OCI-LY1 (cell line): Measurements from ENCODE around the gene NOX1.

ENCODE experiments used
- H2AFZ ChIP-seq: fragments of 200-600 bp; sonication (generic), shearing (Covaris generic); 2 replicates; pipeline ENCODE4 v1.6.0; 2014; ENCODE audit warnings: antibody characterized with exemption, mild to moderate bottlenecking, low read length
- H3F3A ChIP-seq: fragments of 200-600 bp; sonication (generic), shearing (Covaris generic); 2 replicates; pipeline ENCODE4 v1.6.0; 2014; ENCODE audit warnings: mild to moderate bottlenecking, antibody characterized with exemption, low read length, moderate library complexity; ENCODE audit not compliant: insufficient read depth
- H3K27ac ChIP-seq: fragments of 200-600 bp; sonication (generic); 2 replicates; pipeline ENCODE4 v1.5.1; 2014; ENCODE audit warnings: low read length, mixed run types, mild to moderate bottlenecking, low read depth; ENCODE audit not compliant: poor library complexity, severe bottlenecking
- H3K27me3 ChIP-seq: fragments of 200-600 bp; sonication (generic); 2 replicates; pipeline ENCODE4 v1.6.0; 2014; ENCODE audit warnings: antibody characterized with exemption, mild to moderate bottlenecking, low read length, moderate library complexity; ENCODE audit not compliant: insufficient read depth
- H3K36me3 ChIP-seq: fragments of 200-600 bp; sonication (generic); 2 replicates; pipeline ENCODE4 v1.6.1; 2014; ENCODE audit warnings: mild to moderate bottlenecking, antibody characterized with exemption, low read length, moderate library complexity, mixed read lengths; ENCODE audit not compliant: insufficient read depth
- H3K4me1 ChIP-seq: fragments of 200-600 bp; sonication (generic); 2 replicates; pipeline ENCODE4 v1.5.1; 2014; ENCODE audit warnings: mild to moderate bottlenecking, low read length, moderate library complexity; ENCODE audit not compliant: insufficient read depth, severe bottlenecking
- H3K4me2 ChIP-seq: fragments of 200-600 bp; sonication (generic), shearing (Covaris generic); 2 replicates; pipeline ENCODE4 v1.6.1; 2014; ENCODE audit warnings: low read length
- H3K4me3 ChIP-seq: fragments of 200-600 bp; sonication (generic); 2 replicates; pipeline ENCODE4 v1.5.1; 2014; ENCODE audit warnings: low read length, low read depth, mild to moderate bottlenecking, mixed read lengths; ENCODE audit not compliant: poor library complexity, severe bottlenecking
- H3K79me2 ChIP-seq: fragments of 200-600 bp; shearing (Covaris generic); 2 replicates; pipeline ENCODE4 v1.6.1; 2016; ENCODE audit warnings: mixed run types, low read length, mixed read lengths; ENCODE audit not compliant: insufficient read depth
- H3K9ac ChIP-seq: fragments of 200-600 bp; sonication (generic), shearing (Covaris generic); 2 replicates; pipeline ENCODE4 v1.6.1; 2014; ENCODE audit warnings: mild to moderate bottlenecking, low read length, mixed read lengths
- H3K9me2 ChIP-seq: fragments of 200-600 bp; sonication (generic), shearing (Covaris generic); 2 replicates; pipeline ENCODE4 v1.6.1; 2014; ENCODE audit warnings: low read depth, mild to moderate bottlenecking, low read length, mixed read lengths
- H3K9me3 ChIP-seq: fragments of 200-600 bp; shearing (Covaris generic); 2 replicates; pipeline ENCODE4 v1.6.1; 2014; ENCODE audit warnings: low read length, mixed read lengths
- H4K20me1 ChIP-seq: fragments of 200-600 bp; sonication (generic), shearing (Covaris generic); 2 replicates; pipeline ENCODE4 v1.6.0; 2016; ENCODE audit warnings: mild to moderate bottlenecking, low read length; ENCODE audit not compliant: insufficient read depth
- CTCF ChIP-seq: fragments of 200-600 bp; sonication (generic), shearing (Covaris generic); IDR thresholded peaks from 2 replicates; pipeline ENCODE4 v1.5.1; 2017; ENCODE audit warnings: mild to moderate bottlenecking, antibody characterized with exemption, low read length, moderate library complexity, mixed read lengths
- EZH2 ChIP-seq: fragments of 200-600 bp; sonication (generic), shearing (Covaris generic); IDR thresholded peaks from 2 replicates; pipeline ENCODE4 v1.8.0; 2017; ENCODE audit warnings: borderline replicate concordance, mixed run types, mild to moderate bottlenecking, antibody characterized with exemption, low read length, moderate library complexity, mixed read lengths

The NOX1 gene

GRCh38 chrX:100850317-100850716 is 23.8 kb downstream of the NOX1 start:
- TF ChIP-seq CTCF (no peak), EZH2 (no peak)
- H3K9me2 ChIP-seq, result no peaks in the 10 kb centered on the region
- H3K4me3 ChIP-seq, result no peak overlapping the region
- no peaks in the 10 kb centered on the region for H3K79me2 ChIP-seq
- H3F3A ChIP-seq, result no peaks in the 10 kb centered on the region
- no peak overlapping the region for H3K9ac ChIP-seq
- no peaks in the 10 kb centered on the region for H4K20me1 ChIP-seq
- no peak overlapping the region for H2AFZ ChIP-seq
- H3K9me3 ChIP-seq, result no peaks in the 10 kb centered on the region
- no peak overlapping the region for H3K4me2 ChIP-seq
- no peak overlapping the region for H3K27ac ChIP-seq
- no peaks in the 10 kb centered on the region for H3K36me3 ChIP-seq
- H3K4me1 ChIP-seq, result no peaks in the 10 kb centered on the region
- no peaks in the 10 kb centered on the region for H3K27me3 ChIP-seq

GRCh38 chrX:100831219-100831946 is 42.8 kb downstream of the NOX1 start:
- H3K9ac ChIP-seq, result no peak overlapping the region
- no peak for TF ChIP-seq EZH2
- TF ChIP-seq CTCF, result no peak
- peaks cover 72% of the 10 kb centered on the region for H3K36me3 ChIP-seq
- H3K9me3 ChIP-seq, result no peaks in the 10 kb centered on the region
- no peak overlapping the region for H3K27ac ChIP-seq
- no peak overlapping the region for H3K4me2 ChIP-seq
- no peaks in the 10 kb centered on the region for H3K27me3 ChIP-seq
- no peaks in the 10 kb centered on the region for H3K9me2 ChIP-seq
- H3K4me3 ChIP-seq, result no peak overlapping the region
- H3K4me1 ChIP-seq, result no peaks in the 10 kb centered on the region
- H2AFZ ChIP-seq, result no peak overlapping the region
- H3K79me2 ChIP-seq, result no peaks in the 10 kb centered on the region
- no peaks in the 10 kb centered on the region for H4K20me1 ChIP-seq
- H3F3A ChIP-seq, result no peaks in the 10 kb centered on the region

- Histone ChIP-seq H3K4me1 (no peaks in the 10 kb centered on the region), H3K27ac (no peak overlapping the region), H3K79me2 (no peaks in the 10 kb centered on the region), H3K9ac (no peak overlapping the region), H3K9me2 (no peaks in the 10 kb centered on the region), H3K4me2 (no peak overlapping the region), H4K20me1 (no peaks in the 10 kb centered on the region), H3F3A (no peaks in the 10 kb centered on the region), H3K36me3 (peaks cover 72% of the 10 kb centered on the region), H2AFZ (no peak overlapping the region), H3K9me3 (no peaks in the 10 kb centered on the region), H3K4me3 (no peak overlapping the region), H3K27me3 (no peaks in the 10 kb centered on the region)
- TF ChIP-seq CTCF (no peak), EZH2 (no peak)
These were observed 43.6 kb downstream of the NOX1 start for GRCh38 chrX:100830547-100830946.
